Natural killer cell (primary cell): ENCODE measurements around the gene ARMC8. TPM values are rescaled to one million over a fixed set of nuclear protein-coding genes. Genes with fewer than 3 reads are reported as not detected.

ENCODE experiments used
- ATAC-seq, 3 donors: fragments of 150-1000 bp in 2 of 3; fragments of 200-7000 bp in 1 of 3; cut with Tn5 transposase; 1 replicate in 1 of 3; 2 replicates in 2 of 3; pipeline ENCODE4 v1.10.0; 2021; ENCODE audit warnings: mild to moderate bottlenecking in 2 of 3, moderate library complexity in 2 of 3
- DNase-seq, 2 donors: peaks; one replicate each; pipeline versions ENCODE4 v3.0.0 to v3.0.0-alpha.2; 2013 to 2021; ENCODE audit warnings: mixed read lengths in 1 of 2
- H3K27ac ChIP-seq: one replicate; pipeline ENCODE4 v1.5.1; 2013; ENCODE audit warnings: mild to moderate bottlenecking, low read length
- H3K27me3 ChIP-seq: one replicate; pipeline ENCODE4 v1.6.1; 2013; ENCODE audit warnings: low read length; ENCODE audit not compliant: control insufficient read depth, insufficient read depth
- H3K36me3 ChIP-seq: one replicate; pipeline ENCODE4 v1.6.1; 2013; ENCODE audit warnings: low read length; ENCODE audit not compliant: control insufficient read depth, insufficient read depth
- H3K4me1 ChIP-seq: one replicate; pipeline ENCODE4 v1.6.1; 2013; ENCODE audit warnings: low read length; ENCODE audit not compliant: control insufficient read depth, insufficient read depth
- H3K4me3 ChIP-seq: one replicate; pipeline ENCODE4 v1.5.1; 2013; ENCODE audit warnings: low read length
- H3K9me3 ChIP-seq: one replicate; pipeline ENCODE4 v1.6.1; 2013; ENCODE audit warnings: low read length; ENCODE audit not compliant: control insufficient read depth, insufficient read depth
- H3K27ac Mint-ChIP-seq, 2 donors: one replicate each; pipeline ENCODE4 v1.8.0; 2022; ENCODE audit warnings: mild to moderate bottlenecking in 2 of 2, mixed read lengths in 2 of 2, moderate library complexity in 1 of 2
- H3K27me3 Mint-ChIP-seq, 2 donors: one replicate each; pipeline ENCODE4 v1.8.0; 2022; ENCODE audit warnings: low read depth in 2 of 2, mixed read lengths in 2 of 2
- H3K36me3 Mint-ChIP-seq: one replicate; pipeline ENCODE4 v1.8.0; 2022; ENCODE audit warnings: mixed read lengths
- H3K4me1 Mint-ChIP-seq, 2 donors: one replicate each; pipeline ENCODE4 v1.8.0; 2022; ENCODE audit warnings: mixed read lengths in 2 of 2
- H3K4me3 Mint-ChIP-seq: one replicate; pipeline ENCODE4 v1.8.0; 2022; ENCODE audit warnings: mild to moderate bottlenecking, moderate library complexity, mixed read lengths
- H3K9me3 Mint-ChIP-seq, 2 donors: one replicate each; pipeline ENCODE4 v1.8.0; 2022; ENCODE audit warnings: mixed read lengths in 2 of 2
- CTCF ChIP-seq: fragments of 200-600 bp; IDR thresholded peaks from one replicate; pipeline ENCODE4 v1.8.0; 2022; ENCODE audit warnings: antibody characterized with exemption
- WGBS: methylation state at CpG from one replicate; pipeline ENCODE4 v1.1.7; 2013; ENCODE audit warnings: missing lambda C conversion rate; ENCODE audit not compliant: insufficient coverage; 5-methylcytosine and 5-hydroxymethylcytosine counted together
- intact Hi-C: fragments of 100-400 bp; cut with micrococcal nuclease; formaldehyde crosslinking; loops from one replicate; pipeline ENCODE4 v1.14.2; 2022
- total RNA-seq, 4 donors: library from RNA; stranded (reverse); fragments of 120-200 nt in 1 of 4; gene quantifications; one replicate each; pipeline versions ENCODE4 v1.2.3 to v1.2.4, GENCODE V29; 2013 to 2022

ARMC8 gene
- total RNA-seq, 3 donors from 2014 or later (not counting 1 experiment from before 2014, with no cell fraction given) = 75.4 to 93.5 (median 86.4) TPM

- no peak for ATAC-seq
- no peak for DNase-seq
- Mint-ChIP-seq H3K36me3 (no peaks in the 10 kb centered on the region), H3K9me3 (no peaks in the 10 kb centered on the region), H3K27ac (no peak overlapping the region), H3K27me3 (no peaks in the 10 kb centered on the region), H3K4me1 (no peaks in the 10 kb centered on the region), H3K4me3 (no peak overlapping the region)
- no peak overlapping the region for H3K4me3 ChIP-seq
- no peaks in the 10 kb centered on the region for H3K9me3 ChIP-seq
- WGBS = 87% methylated on average over 1 of the region's 1 CpG
- intact Hi-C loops = no loop called here
- H3K36me3 ChIP-seq = peaks cover 31% of the 10 kb centered on the region
- H3K27me3 ChIP-seq = no peaks in the 10 kb centered on the region
- TF ChIP-seq CTCF = no peak
- no peak overlapping the region for H3K27ac ChIP-seq
- no peaks in the 10 kb centered on the region for H3K4me1 ChIP-seq
Measured at GRCh38 chr3:138296639-138297038, 109.5 kb downstream of the ARMC8 start.

DNA sequence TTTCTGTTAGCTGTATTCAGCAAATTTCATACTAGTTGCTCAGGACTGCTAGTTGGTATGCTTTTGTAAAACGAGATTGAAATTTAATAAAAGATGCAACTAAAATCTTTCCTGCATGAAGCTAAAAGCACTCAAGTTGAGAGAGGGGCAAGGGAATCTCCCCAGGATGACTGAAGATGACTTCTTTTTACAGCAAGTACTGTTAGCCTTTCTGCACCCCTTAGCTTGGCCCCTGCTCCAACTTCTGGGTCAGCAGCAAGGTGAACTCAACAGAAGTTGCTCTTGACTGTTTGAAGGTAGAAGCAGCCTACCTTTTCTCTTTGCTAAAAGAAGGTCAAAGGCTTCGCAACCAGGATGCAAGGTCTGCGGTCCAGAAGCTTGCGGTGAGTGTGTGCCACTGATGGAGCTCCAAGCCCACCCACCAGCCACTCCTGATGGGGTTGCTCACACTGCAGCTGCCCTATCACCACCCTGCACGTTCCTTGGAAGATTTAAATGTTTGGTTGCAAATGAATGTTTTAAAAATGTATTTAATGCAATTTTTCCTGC is 110.0 kb downstream of the ARMC8 start:
- TF ChIP-seq CTCF = no peak
- Mint-ChIP-seq H3K9me3 (no peaks in the 10 kb centered on the region), H3K4me1 (no peaks in the 10 kb centered on the region), H3K36me3 (no peaks in the 10 kb centered on the region), H3K27ac (no peak overlapping the region), H3K4me3 (no peak overlapping the region), H3K27me3 (no peaks in the 10 kb centered on the region)
- peaks cover 29% of the 10 kb centered on the region for H3K36me3 ChIP-seq
- no peaks in the 10 kb centered on the region for H3K9me3 ChIP-seq
- intact Hi-C loops = no loop called here
- H3K4me3 ChIP-seq = no peak overlapping the region
- DNase-seq = no peak
- no peak overlapping the region for H3K27ac ChIP-seq
- ATAC-seq = no peak
- no peaks in the 10 kb centered on the region for H3K4me1 ChIP-seq
- no peaks in the 10 kb centered on the region for H3K27me3 ChIP-seq
- WGBS = 80% methylated on average over 4 of the region's 5 CpGs

DNA sequence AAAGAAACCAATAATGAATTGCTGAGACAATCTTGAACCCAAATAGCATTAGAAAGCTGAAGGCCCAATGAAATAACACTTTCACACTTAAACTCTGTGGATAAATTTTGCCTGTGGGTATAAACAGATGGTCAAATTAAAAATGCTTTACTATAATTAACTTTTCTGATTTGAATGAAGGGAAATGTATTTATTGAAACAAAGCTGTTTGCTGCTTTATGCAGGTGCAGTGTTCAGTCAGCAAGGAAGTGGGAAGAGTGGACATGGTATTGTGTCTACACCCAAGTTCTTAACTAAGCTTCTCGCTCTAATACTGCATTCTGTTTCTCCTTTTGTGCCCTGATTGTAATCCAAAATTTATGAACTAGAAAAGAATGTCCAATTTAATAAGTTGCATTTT is 110.8 kb downstream of the ARMC8 start:
- Mint-ChIP-seq H3K9me3 (no peaks in the 10 kb centered on the region), H3K27me3 (no peaks in the 10 kb centered on the region), H3K36me3 (no peaks in the 10 kb centered on the region)

More for the DNA sequence above, 110.8 kb downstream of the ARMC8 start:
- H3K27me3 ChIP-seq = no peaks in the 10 kb centered on the region
- no peaks in the 10 kb centered on the region for H3K9me3 ChIP-seq
- no peak overlapping the region for H3K4me3 ChIP-seq
- TF ChIP-seq CTCF = no peak
- Mint-ChIP-seq H3K27ac (no peak overlapping the region), H3K4me1 (no peaks in the 10 kb centered on the region), H3K4me3 (no peak overlapping the region)
- intact Hi-C loops = no loop called here
- no peak for DNase-seq
- H3K4me1 ChIP-seq = no peaks in the 10 kb centered on the region
- ATAC-seq = no peak
- peaks cover 22% of the 10 kb centered on the region for H3K36me3 ChIP-seq
- 83% methylated on average over 1 of the region's 1 CpG for WGBS
- H3K27ac ChIP-seq = no peak overlapping the region
